ENCODE measurements around the gene EMP3.
"Not testable (repeated sequence)": the region's sequence is repeated elsewhere in the genome, so short reads cannot be mapped to it uniquely, and the experiment has no call there.

The EMP3 gene

DNA sequence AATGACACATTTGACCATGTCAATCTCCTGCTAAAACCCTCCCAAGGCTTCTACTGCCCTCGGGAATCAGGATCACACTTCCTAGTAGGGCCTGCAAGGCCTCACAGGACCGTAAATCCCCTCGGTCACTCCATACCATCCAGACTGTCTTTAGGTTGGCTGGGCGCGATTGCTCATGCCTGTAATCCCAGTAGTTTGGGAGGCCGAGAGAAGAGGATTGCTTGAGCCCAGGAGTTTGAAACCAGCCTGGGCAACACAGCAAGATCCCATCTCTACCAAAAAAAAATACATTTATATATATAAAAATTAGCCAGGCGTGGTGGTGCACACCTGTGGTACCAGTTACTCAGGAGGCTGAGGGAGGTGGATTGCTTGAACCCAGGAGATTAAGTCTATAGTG lies 23.4 kb downstream of the EMP3 start:
- no peak for DNase-seq

- DNase-seq = no peak
Observed at GRCh38 chr19:48350856-48351255, 25.5 kb downstream of the EMP3 start.

- peak; percentile 59 for DNase-seq
Observed at GRCh38 chr19:48351341-48351752, 26.0 kb downstream of the EMP3 start.

GRCh38 chr19:48353677-48354076 lies 28.3 kb downstream of the EMP3 start:
- no peak for DNase-seq

GRCh38 chr19:48354332-48354992 lies 29.1 kb downstream of the EMP3 start:
- no peak for DNase-seq

DNA sequence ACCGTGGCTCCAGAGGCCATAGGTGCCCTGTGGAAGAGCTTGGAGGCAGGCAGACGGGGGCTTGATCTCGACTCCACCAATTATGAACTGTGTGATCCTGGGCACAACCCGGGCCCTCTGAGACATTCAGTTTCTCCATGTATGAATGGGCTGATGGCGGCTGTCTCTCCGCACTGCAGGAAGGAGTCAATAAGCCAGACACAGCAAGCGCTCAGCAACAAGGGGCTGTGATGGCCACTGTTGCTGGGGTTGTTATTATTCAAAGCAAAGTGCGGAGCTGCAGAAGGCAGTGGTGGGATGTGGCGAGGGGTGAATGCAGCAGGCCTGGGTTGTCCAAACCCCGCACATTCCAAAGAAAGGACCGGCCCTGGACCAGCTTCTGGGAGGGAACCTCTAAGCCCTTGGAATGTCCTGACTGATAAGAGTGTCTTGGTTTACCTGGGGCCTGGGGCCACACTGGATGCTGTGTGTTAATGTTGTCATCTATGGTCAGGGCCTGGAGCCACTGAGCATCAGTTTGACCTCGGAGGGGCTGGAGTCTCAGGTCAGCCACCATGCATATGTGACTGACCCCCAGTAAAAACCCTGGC lies 30.1 kb downstream of the EMP3 start:
- DNase-seq = no peak

- no peak for DNase-seq
Observed at GRCh38 chr19:48359123-48359522, 33.8 kb downstream of the EMP3 start.

- DNase-seq = no peak
Observed at GRCh38 chr19:48361912-48362311, 36.6 kb downstream of the EMP3 start.

GRCh38 chr19:48362716-48363499 lies 37.6 kb downstream of the EMP3 start:
- DNase-seq = peak; percentile 85

DNA sequence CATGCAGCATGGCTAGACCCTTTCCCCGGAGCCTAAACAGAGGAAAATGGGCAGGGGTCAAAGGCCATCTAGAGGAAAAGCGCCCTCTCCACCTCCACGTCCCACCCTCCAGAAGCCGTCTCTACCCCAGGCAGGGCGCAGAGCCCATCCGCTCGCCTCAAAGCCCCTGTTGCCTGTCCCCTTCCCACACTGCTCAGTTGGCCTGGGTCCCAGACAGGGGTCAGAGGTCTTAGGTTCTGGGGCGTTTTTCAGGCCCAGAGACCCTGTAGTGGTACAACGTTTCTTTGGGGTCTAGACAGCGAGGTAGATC lies 38.1 kb downstream of the EMP3 start:
- no peak for DNase-seq

GRCh38 chr19:48363810-48364597 lies 38.7 kb downstream of the EMP3 start, which contains the start of the genes SYNGR4 and TMEM143:
Gene SYNGR4, plus strand, starts transcription at chr19:48364367. Its CDS starts 1,476 bp downstream, at chr19:48365843.
Gene TMEM143, minus strand, starts transcription at chr19:48363940. Its CDS starts 20 bp downstream, at chr19:48363920.
- peak; percentile 99 for DNase-seq

GRCh38 chr19:48364598-48365348 lies 39.4 kb downstream of the EMP3 start:
- DNase-seq = no peak

GRCh38 chr19:48365602-48366001 lies 40.2 kb downstream of the EMP3 start:
- DNase-seq = no peak

DNA sequence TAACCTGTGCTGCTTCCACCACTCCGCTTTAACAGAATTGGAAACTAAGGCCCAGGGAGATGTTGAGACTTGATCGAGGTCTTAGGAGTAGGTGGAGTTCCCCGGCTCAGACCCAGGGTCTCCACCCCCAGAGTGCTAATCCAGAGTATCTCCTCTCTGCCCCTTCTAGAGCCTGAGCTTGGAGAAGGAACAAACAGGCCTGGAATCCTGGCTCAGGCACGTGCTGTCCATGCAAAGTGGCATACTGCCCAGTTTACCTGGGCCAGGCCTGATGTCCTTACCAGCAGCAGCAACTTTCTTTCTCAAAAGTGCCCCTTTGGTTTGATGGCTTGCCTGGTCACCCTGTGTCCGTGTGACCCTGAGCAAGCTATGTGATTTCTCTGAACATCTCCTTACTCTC lies 42.5 kb downstream of the EMP3 start:
- no peak for DNase-seq

DNA sequence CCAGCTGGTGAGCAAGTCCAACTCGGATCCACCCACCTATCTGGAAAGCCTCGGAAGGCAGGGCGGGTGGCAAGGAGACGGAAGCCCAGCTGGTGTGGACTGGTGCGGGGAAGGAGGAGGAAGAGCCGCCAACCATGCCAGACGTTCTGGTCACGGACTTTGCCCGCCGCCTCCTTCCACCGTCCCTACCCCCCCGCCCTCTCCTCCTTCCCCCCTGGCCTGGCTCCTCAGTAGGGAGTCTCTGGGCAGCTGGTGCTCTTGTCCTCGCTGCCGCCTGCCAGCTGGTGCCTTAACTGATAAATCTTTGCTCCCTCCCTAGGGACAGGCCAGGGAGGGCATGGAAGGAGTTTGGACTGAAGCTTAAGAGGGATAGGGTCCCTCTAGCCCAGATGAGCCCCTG lies 43.6 kb downstream of the EMP3 start:
- DNase-seq = no peak

GRCh38 chr19:48370955-48371354 lies 45.6 kb downstream of the EMP3 start:
- DNase-seq = no peak

- DNase-seq = no peak
Observed at GRCh38 chr19:48371367-48371766, 46.0 kb downstream of the EMP3 start.

- not testable (repeated sequence) for DNase-seq
Observed at GRCh38 chr19:48371771-48372170, 46.4 kb downstream of the EMP3 start.

DNA sequence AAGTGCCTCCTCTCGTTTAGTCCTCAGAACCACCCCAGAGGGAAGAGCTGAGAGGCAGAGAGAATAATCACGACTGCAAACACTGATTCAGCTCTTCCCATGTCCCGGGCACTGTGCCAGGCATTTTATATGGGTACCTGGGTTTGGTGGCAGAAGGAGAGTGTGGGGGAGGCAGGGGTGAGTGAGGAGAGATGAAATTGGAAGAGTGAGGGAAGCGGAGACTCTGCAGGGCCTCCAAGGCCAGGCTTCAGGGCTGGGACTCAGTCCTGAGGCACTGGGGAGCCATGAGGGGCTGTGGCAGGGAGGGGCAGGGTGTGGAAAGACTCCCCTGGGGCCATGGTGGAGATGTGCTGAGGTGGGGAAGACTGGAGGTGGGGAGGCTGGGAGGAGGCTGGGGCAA lies 47.6 kb downstream of the EMP3 start:
- no peak for DNase-seq

DNA sequence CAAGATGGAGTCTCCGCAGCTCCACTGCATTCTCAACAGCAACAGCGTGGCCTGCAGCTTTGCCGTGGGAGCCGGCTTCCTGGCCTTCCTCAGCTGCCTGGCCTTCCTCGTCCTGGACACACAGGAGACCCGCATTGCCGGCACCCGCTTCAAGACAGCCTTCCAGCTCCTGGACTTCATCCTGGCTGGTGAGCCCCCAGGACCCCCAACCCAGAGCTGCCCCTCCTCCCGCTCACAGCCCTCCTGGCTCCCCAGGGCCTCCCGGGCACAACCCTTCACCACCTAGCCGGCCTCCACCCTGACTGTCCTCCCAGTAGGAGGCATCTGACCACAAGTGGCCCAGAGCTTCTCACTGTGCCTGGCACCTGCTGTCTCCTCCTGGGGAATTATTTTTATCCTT lies 48.2 kb downstream of the EMP3 start:
- DNase-seq = no peak

DNA sequence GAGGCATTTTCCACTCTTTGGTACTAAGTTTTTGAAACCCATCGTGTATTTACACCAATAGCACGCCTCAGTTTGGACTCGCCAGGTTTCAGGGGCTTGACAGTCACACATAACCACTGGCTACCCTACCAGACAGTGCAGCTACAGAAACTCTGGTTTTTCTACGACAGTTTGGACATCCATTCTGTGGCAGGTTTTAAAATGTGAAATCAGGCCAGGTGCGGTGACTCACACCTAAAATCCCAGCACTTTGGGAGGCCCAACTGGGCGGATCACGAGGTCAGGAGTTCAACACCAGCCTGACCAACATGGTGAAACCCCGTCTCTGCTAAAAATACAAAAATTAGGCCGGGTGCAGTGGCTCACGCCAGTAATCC lies 52.8 kb downstream of the EMP3 start:
- no peak for DNase-seq

DNA sequence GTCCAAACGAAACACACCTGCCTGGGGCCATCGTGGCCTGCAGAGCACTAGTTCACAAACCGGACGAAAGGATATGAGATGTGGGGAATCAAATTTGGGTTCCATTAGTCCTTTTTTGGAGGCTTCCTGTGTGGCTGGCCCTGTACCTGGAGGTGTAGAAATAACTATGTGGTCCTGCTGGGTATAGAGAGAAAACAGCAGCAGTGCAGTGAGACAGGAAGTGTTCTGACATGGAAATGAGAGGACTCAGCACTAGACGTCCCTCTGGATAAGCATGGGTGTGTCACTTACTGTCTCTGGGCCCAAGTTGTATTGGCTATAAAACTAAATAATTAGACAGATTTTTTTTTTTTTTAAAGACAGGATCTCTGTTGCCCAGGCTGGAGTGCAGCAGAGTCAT lies 53.7 kb downstream of the EMP3 start:
- DNase-seq = no peak

Data from central memory CD4-positive, alpha-beta T cell (primary cell).